Upper lobe of right lung (tissue), 1 donor: ENCODE measurements around the gene ARMC8. TPM values are rescaled to one million over a fixed set of nuclear protein-coding genes. Genes with fewer than 3 reads are reported as not detected.

Experiments
- ATAC-seq: fragments of 200-7000 bp; cut with Tn5 transposase; one replicate; pipeline ENCODE4 v1.9.1; 2020; ENCODE audit warnings: mild to moderate bottlenecking, moderate library complexity
- DNase-seq: peaks from one replicate; pipeline ENCODE4 v3.0.0-alpha.2; 2020
- H3K27ac ChIP-seq: fragments of 200-600 bp; one replicate; pipeline ENCODE4 v1.8.0; 2022
- H3K27me3 ChIP-seq: fragments of 200-600 bp; one replicate; pipeline ENCODE4 v1.8.0; 2022; ENCODE audit warnings: mild to moderate bottlenecking
- H3K36me3 ChIP-seq: fragments of 200-600 bp; one replicate; pipeline ENCODE4 v1.8.0; 2022
- H3K4me1 ChIP-seq: fragments of 200-600 bp; one replicate; pipeline ENCODE4 v1.8.0; 2022
- H3K4me3 ChIP-seq: fragments of 200-600 bp; one replicate; pipeline ENCODE4 v1.8.0; 2022; ENCODE audit warnings: mild to moderate bottlenecking
- H3K9me3 ChIP-seq: fragments of 200-600 bp; one replicate; pipeline ENCODE4 v1.8.0; 2022
- intact Hi-C: fragments of 100-400 bp; cut with DNase I; formaldehyde crosslinking; loops from one replicate; pipeline ENCODE4 v1.11.0; 2022
- total RNA-seq: library from RNA; stranded (reverse); fragmentation: NEBNext Ultra II Directional; extraction: Animal tissue kit (Norgen Biotek cat#: 25700); gene quantifications from one replicate; pipeline ENCODE4 v1.2.1, GENCODE V29; 2021
- TF ChIP-seq, protein P1 (sequence below): fragments of 200-600 bp; IDR thresholded peaks from one replicate; pipeline ENCODE4 v1.8.0; 2022; ENCODE audit warnings: antibody characterized with exemption
- donor health status: DM: no; HTN: yes; CAD: no; lungs with severe emphysema.

Gene ARMC8
- total RNA-seq, 1 donor from 2014 or later: 50.3 TPM

DNA sequence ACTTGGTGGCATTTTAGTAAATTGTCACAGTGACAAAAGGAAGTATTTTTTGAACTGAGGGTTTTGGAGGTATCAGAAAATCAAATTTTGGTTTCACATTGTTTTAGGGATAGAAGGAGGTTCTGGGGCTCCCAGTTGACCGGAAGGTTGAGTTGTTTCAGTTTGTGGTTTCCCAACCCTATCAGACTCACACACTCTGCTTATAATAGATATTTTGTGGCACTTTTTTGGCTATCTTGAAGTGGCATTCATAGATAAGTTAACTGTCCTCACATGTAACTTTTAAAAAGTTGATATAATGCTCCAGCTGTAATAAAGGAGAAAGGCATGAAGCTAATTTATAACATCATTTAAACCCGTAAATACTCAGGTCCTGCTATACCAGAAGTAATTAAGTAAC is 12.8 kb downstream of the ARMC8 start:
- TF ChIP-seq, protein P1, sequence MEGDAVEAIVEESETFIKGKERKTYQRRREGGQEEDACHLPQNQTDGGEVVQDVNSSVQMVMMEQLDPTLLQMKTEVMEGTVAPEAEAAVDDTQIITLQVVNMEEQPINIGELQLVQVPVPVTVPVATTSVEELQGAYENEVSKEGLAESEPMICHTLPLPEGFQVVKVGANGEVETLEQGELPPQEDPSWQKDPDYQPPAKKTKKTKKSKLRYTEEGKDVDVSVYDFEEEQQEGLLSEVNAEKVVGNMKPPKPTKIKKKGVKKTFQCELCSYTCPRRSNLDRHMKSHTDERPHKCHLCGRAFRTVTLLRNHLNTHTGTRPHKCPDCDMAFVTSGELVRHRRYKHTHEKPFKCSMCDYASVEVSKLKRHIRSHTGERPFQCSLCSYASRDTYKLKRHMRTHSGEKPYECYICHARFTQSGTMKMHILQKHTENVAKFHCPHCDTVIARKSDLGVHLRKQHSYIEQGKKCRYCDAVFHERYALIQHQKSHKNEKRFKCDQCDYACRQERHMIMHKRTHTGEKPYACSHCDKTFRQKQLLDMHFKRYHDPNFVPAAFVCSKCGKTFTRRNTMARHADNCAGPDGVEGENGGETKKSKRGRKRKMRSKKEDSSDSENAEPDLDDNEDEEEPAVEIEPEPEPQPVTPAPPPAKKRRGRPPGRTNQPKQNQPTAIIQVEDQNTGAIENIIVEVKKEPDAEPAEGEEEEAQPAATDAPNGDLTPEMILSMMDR: no peak
- ATAC-seq (no peak), DNase-seq (no peak)
- H3K36me3 ChIP-seq: no peaks in the 10 kb centered on the region
- no peak overlapping the region for H3K4me3 ChIP-seq
- H3K27ac ChIP-seq: no peak overlapping the region
- intact Hi-C loops: no loop called here
- H3K27me3 ChIP-seq: no peaks in the 10 kb centered on the region
- H3K4me1 ChIP-seq: peaks cover 16% of the 10 kb centered on the region
- H3K9me3 ChIP-seq: no peaks in the 10 kb centered on the region

DNA sequence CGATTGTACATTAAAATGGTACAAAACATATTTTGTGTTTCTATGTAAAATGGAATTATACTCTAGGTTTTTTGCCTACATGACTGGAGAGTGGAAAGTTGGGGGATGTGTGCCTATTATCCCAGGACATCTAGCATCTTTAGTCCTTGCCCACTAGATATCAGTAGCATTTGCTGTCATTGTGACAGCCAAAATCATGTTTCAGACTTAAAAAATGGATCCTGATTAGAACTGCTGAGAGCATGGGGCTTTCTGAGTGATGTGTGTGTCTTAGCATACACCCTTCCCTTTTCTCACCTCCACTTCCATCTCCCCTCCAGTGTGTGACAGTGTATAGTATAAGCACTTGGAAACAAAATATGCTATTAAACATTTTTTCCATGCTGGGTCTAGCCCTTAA is 13.3 kb downstream of the ARMC8 start:
- ATAC-seq: no peak
- no peaks in the 10 kb centered on the region for H3K36me3 ChIP-seq
- TF ChIP-seq, protein P1: no peak
- H3K27ac ChIP-seq: no peak overlapping the region
- no peaks in the 10 kb centered on the region for H3K27me3 ChIP-seq
- no peak for DNase-seq
- intact Hi-C loops: no loop called here
- no peak overlapping the region for H3K4me3 ChIP-seq
- peaks cover 16% of the 10 kb centered on the region for H3K4me1 ChIP-seq
- no peaks in the 10 kb centered on the region for H3K9me3 ChIP-seq

DNA sequence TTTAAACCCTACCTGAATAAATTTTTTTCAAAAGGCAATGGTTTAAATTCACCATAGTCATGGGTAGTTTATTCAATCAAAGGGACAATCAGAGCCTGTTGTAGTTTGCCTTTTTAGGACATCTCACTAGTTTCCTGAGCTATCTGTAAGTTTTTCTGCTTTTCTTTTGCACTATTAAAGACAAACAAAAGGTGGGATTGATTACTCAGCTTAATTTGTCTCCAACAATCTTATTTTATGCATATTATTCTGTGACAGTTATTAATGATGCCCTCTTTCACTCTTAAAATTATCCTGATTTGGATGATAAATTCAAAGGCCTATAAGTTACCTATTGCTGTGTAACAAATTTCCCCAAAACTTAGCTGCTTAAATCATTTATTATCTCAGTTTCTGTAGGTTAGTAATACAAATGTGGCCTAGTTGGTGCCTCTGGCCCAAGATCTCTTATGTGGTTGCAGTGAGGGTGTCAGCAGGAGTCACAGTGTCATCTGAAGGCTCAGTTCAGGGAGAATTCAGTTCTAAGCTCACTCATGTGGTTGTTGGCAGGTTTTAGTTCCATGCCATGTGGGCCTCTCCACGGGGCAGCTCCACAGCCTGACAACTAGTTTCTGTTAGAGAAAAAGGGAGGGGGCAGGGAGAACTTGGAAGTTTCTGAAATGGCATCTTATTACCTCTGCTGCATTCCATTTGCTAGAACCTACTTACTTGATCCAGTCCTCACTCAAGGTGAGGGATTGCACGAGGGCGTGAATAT is 16.0 kb downstream of the ARMC8 start:
- H3K36me3 ChIP-seq: no peaks in the 10 kb centered on the region
- H3K4me1 ChIP-seq: peaks cover 16% of the 10 kb centered on the region
- H3K4me3 ChIP-seq: no peak overlapping the region
- no peaks in the 10 kb centered on the region for H3K9me3 ChIP-seq
- ATAC-seq: no peak
- TF ChIP-seq, protein P1: no peak
- intact Hi-C loops: no loop called here
- H3K27me3 ChIP-seq: no peaks in the 10 kb centered on the region
- no peak overlapping the region for H3K27ac ChIP-seq
- DNase-seq: no peak

DNA sequence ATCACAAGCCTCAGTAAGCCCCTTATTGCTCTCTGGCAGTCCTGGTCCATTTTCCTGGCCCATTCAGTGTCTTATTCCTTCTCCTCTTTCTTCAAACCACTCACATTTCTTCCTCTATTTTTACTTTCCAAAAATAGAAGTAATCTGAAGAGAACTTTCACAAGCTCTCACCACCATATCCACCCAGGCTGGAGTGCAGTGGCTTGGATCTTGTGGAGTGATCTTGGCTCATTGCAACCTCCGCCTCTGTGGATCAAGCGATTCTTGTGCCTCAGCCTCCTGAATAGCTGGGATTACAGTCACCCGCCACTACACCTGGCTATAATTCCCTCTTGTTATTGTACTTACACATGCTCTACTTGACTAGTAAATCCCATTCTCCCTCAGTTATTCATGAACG is 16.8 kb downstream of the ARMC8 start:
- Histone ChIP-seq H3K36me3 (no peaks in the 10 kb centered on the region), H3K27me3 (no peaks in the 10 kb centered on the region), H3K4me1 (peaks cover 16% of the 10 kb centered on the region), H3K27ac (no peak overlapping the region), H3K4me3 (no peak overlapping the region), H3K9me3 (no peaks in the 10 kb centered on the region)
- DNase-seq: no peak
- TF ChIP-seq, protein P1: no peak
- intact Hi-C loops: no loop called here
- ATAC-seq: no peak

DNA sequence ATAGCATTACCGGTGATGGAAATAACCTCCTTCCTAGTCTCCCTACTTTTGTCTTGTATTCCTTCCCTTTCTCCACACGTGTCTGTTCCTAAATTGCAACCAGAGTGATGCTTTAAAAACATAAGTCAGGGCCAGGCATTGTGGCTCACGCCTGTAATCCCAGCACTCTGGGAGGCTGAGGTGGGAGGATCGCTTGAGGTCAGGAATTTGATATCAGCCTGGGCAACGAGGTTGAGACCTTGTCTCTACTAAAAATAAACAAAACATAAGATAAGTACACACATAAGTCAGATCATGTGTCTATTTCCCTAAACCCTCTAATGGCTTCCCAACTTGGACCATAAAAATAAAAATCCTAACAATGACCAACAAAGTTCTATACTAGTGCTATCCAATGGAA is 18.4 kb downstream of the ARMC8 start:
- intact Hi-C loops: no loop called here
- Histone ChIP-seq H3K36me3 (no peaks in the 10 kb centered on the region), H3K27ac (no peak overlapping the region), H3K4me1 (peaks cover 8% of the 10 kb centered on the region), H3K4me3 (no peak overlapping the region), H3K9me3 (no peaks in the 10 kb centered on the region), H3K27me3 (no peaks in the 10 kb centered on the region)
- DNase-seq: no peak
- no peak for ATAC-seq
- TF ChIP-seq, protein P1: no peak
